ENCODE results near the gene DOCK6.
"Not testable (repeated sequence)": the region's sequence is repeated elsewhere in the genome, so short reads cannot be mapped to it uniquely, and the experiment has no call there.

The DOCK6 gene

DNA sequence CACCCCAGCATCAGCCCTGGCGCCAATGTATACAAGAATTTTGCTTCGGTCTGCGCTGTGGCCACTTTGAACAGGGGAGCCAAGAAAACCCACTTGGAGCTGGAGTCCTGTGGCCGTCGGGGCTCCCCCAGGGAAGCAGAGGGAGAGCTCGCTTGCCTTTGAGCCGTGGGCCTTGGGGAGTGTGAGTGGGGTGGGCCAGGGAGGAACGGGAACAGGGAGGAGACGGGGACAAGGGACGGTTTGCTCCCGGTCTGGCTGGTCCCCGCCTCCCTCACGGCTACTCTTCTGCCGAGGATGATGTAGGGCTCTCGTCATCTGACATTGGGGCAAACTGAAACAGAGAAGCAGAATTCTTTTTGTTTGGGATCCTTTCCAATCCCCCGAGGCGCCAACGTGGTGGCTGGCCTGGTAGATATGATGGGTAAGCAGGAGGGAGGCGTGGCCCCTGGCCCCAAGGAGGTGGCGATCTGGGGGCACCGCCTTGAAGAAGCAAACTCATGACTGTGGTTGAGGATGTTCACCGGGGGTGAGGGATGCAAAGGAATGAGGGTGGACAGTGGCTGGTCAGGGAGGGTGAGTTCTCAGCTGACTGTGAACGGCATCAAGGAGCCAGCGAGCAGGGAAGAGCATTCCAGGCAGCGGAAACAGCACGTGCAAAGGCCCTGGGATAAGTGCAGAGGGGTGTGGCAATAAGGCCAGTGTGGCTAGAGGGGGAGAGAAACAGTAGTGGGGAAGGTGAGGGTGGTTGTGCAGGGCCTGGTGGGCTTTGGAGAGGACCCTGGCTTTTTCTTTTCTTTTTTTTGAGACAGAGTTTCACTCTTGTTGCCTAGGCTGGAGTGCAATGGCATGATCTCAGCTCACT is 95.8 kb downstream of the DOCK6 start:
- no peak for DNase-seq

DNA sequence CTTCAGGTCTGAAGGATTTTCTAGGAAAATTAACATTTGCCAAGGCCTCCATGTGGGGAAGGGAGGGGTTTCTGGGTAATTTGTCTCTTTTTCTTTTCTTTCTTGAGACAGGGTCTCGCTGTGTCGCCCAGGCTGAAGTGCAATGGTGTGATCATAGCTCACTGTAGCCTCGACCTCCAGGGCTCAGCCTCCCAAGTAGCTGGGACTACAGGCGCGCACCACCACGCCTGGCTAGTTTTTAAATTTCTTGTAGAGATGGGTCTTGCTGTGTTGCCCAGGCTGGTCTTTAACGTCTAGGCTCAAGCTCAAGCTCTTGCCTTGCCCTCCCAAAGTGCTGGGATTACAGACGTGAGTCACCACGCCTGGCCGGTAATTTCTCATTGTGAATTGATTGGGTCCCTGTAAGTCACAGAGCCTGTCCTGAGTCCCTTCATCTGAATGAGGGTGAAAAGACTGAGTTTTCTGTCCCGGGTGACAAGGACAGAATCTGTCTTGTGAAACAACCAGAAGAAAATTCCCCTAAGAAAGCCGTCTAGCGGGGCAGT is 96.8 kb downstream of the DOCK6 start:
- no peak for DNase-seq

DNA sequence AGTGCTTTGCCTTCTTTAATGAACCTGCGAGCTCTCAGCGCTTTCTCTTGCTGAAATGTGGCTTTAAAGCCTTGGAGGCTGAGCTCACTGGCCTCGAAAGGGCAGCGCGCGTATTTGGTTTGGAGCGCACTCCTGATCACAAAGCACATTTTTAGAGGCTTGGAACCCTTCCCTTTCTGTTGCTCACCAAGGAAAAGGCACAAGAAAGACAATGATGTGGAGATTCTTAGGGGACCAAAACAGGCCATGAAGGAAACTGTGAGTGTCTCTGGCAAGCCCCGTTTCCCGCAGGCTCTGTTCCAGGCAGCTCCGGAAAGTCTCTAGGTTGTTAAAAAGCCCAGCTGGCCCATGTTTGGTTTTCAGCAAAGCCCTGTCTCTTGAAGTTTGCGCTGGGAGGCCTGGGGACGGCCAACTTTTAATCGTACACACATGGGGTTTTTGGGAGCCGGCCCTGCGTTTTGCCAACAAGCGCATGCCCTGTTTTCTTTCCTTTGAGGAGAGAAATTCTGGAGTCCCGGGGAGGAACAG is 97.4 kb downstream of the DOCK6 start:
- no peak for DNase-seq

DNA sequence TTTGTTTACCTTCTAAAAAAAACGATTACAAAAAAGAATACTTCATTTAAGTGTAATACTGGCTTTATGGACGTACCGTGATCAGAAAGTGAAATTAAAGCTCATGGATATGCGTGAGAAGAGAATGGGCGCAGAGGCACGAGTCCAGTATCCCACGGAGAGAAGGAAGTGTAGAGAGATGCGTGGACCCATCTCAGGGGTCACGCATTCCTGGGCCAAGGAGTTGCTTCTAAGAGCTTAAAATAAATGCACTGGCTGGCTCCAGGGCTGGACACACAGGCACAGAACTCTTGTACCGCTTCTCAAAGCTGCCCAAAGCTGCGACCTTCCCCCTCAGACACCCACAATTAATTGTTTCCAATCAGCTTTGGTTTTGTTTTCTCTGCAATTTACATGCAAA is 98.0 kb downstream of the DOCK6 start:
- DNase-seq: no peak

DNA sequence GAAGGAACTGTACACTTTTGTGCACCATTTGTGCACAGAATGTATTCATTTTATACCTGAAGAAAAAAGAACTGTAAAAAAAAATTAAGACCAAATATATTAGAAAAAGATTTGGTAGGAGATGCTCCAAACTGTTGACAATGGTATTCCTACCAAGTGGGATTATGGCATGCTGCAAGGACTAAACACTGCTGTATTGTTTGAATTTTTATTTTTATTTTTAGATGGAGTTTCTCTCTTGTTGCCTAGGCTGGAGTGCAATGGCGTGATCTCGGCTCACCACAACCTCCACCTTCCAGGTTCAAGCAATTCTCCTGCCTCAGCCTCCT is 101.9 kb downstream of the DOCK6 start:
- not testable (repeated sequence) for DNase-seq

DNA sequence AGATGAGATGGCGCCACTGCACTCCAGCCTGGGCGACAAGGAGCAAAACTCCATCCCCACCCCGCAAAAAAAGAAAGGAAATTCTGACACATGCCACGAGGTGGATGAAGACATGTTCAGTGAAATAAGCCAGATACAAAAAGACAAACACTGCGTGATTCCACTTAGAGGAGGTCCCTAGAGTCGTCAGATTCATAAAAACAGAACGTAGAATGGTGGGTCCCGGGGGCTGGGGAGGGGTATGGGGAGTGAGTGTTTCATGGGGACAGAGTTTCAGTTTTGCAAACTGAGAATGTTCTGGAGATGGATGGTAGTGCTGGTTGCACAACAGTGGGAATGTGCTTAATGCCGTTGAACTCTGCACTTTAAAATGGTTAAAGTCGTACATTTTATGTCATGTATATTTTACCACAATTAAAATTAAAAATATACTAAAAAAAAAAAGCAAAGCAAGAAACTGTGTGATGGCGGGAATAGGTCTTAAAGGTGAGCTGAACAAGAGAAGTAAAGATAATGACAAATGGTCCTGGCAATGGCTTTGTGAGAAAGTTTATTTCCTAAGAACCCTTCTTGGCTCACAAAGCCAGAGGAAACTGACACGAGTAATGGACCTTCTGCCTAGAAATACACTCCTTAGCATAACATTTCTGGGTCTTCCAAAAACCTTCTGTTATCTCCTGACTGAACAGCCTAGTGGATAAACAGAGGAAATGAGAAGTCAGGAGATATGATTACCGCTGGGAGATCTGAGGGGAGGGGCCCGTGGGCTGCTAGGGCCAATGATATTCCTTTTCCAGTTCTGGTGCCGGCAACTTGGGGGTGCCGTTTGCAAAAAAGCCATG is 102.5 kb downstream of the DOCK6 start:
- DNase-seq: peak; percentile 10

DNA sequence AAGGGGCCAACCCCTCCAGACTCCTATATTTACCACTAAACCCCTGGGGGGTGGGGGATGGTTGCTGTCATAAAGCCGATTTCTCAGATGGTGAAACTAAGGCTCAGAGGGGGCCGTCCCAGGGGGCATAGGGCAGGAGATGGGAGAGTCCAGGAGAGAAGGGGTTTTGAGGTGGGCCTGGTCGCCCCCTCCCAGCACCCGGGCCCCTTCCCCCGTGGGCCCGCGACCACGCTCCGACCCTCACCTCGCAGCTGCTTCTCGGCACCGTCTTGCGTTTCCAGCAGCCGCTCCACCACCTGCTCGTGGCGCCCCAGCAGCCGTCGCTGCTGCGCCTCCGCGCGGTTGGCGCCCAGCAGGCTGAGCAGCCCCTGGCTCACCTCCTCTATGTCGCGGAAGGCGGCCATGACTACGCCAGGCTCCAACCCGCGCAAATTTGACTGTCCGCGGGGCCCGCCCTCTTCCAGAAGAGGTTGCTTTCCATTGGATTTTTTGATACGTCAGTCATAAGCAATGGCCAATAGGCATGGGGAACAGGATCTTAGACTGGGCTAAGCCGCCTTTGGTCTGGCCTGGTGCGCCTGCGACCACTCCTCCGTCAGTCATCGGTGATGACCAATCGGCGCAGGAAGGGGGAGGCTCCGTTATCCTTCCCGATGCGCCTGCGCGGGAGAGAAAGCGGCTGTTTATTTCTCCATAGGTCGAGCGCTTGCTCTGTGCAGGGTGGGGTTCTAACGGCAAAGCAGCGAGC is 106.8 kb downstream of the DOCK6 start, which contains the start of gene SPC24:
Gene SPC24 (minus strand): TSS at position 410 of the 748 bp plus-strand sequence. CDS start 6 bp downstream, at position 404.
- DNase-seq: peak; percentile 98

DNA sequence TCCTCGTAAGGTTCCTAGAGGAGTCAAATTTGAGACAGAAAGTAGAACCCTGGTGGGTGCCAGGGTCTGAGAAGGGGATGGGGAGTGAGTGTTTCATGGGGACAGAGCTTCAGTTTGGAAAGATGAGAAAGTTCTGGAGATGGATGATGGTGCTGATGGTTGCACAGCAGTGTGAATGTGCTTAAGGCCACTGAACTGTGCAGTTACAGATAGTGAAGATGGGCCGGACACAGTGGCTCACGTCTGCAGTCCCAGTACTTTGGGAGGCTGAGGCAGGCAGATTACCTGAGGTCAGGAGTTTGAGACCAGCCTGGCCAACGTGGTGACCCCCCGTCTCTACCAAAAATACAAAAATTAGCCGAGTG is 107.7 kb downstream of the DOCK6 start:
- no peak for DNase-seq

DNA sequence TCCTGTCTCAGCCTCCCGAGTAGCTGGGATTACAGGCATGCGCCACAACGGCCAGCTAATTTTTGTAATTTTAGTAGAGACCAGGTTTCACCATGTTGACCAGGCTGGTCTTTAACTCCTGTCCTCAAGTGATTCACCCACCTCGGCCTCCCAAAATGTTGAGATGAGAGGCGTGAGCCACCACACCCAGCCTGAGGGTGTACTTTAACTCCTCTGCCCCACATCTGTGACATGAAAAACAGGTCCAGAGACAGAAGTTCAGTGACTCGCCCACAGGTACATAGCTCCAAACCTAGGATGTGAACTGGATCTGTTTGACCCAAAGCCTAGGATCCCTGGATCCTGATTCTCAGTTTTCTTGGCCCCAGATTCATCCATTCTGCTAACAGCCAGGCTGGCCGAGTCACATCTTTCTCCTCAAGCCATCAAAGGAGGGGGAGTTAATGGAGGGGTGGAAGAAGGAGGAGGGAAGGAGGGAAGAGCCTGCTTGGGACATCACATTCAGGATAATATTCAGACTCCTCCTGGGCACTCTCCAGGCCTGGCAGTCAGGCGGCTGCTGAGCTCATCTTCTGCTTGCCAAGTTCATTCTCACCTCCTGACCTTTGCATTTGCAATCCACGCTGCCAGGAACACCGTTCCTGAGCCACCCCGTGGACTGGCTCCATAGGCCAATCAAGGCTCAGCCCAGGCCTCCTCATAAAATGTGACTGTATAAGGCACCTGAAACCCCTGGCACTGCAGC is 109.8 kb downstream of the DOCK6 start:
- no peak for DNase-seq

DNA sequence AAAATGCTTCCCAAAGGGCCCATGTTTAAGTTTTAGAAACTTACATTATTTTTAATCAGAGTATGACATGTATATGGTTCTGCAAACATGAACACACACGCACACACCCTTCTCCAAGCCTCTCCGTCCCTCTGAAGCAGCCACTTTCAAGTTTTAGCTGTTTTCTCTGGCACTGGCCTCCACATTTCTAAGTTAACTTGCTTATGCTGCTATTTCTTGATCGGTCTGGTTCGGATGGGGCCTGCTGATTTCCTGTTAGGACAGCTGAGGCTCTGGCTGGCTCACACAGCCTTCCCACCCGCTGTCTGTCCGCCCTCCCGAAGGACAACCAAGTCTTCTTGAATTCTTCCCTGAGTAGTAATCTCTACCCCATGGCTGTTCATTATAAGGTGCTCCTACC is 111.1 kb downstream of the DOCK6 start:
- no peak for DNase-seq

All from NCI-H510A treated with DMSO at 0.1 percent for 48 hours (cell line).